ENCODE measurements around the gene MYL9. TPM values are rescaled to one million over a fixed set of nuclear protein-coding genes. Genes with fewer than 3 reads are reported as not detected.

The MYL9 gene
- total RNA-seq, 1 experiment from 2014 or later: 13.3 TPM

DNA sequence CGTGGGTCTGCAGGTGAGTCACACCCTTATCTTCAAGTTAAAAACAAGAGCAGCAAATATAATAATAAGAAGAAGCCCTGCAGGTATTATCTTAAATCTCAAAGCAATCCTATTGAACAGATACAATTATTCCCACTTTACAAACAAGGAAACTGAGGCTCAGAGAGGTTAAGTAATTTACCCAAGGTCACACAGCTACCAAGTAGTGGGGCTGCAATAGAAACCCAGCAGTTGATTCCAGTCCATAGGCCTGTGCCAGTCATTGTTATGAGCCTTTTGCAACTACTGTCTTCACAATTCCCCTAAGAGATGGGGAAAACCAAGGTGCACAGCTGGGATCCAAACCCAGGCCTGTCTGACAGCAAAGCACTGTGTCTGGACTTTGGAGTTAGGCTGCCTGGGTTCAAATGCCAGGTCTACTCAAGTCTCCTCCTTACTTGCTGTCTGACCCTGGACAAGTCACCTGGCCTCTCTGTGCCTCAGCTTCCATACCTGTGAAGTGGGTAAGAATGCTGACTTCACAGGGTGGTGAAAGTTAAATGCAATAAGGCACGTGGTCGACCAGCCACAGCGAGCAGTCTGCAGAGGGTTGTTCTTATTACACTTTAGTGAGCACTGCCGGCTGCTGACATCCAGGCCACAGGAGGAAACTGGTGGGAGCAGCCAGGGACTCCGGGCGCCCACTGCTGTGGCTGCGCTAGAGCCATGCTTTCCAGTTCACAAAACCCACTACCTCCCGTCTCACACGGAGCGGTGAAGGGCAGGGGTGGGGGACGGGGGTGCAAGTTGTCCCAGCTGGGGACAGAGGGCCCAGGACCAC lies 6.1 kb downstream of the MYL9 start:
- no peaks in the 10 kb centered on the region for H3K79me2 ChIP-seq (ENCODE audit: low read depth)
- H3K4me2 ChIP-seq: no peak overlapping the region
- no peaks in the 10 kb centered on the region for H3K4me1 ChIP-seq (replicated peaks; ENCODE audit: insufficient read depth)
- ChIA-PET CTCF (no interaction called here), POLR2A (ENCODE audit: unreplicated experiment) (no interaction called here)
- H4K20me1 ChIP-seq (ENCODE audit: insufficient read depth): no peaks in the 10 kb centered on the region
- DNase-seq: no peak
- no peaks in the 10 kb centered on the region for H3K36me3 ChIP-seq (ENCODE audit: low read depth)
- no peak overlapping the region for H2AFZ ChIP-seq
- TF ChIP-seq EZH2 (IDR thresholded peaks at IDR 0.05; ENCODE audit: low read depth): no peak
- TF ChIP-seq, protein P1, sequence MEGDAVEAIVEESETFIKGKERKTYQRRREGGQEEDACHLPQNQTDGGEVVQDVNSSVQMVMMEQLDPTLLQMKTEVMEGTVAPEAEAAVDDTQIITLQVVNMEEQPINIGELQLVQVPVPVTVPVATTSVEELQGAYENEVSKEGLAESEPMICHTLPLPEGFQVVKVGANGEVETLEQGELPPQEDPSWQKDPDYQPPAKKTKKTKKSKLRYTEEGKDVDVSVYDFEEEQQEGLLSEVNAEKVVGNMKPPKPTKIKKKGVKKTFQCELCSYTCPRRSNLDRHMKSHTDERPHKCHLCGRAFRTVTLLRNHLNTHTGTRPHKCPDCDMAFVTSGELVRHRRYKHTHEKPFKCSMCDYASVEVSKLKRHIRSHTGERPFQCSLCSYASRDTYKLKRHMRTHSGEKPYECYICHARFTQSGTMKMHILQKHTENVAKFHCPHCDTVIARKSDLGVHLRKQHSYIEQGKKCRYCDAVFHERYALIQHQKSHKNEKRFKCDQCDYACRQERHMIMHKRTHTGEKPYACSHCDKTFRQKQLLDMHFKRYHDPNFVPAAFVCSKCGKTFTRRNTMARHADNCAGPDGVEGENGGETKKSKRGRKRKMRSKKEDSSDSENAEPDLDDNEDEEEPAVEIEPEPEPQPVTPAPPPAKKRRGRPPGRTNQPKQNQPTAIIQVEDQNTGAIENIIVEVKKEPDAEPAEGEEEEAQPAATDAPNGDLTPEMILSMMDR (conservative IDR thresholded peaks at IDR 0.05): no peak
- H3K27ac ChIP-seq: no peak overlapping the region
- no peaks in the 10 kb centered on the region for H3K27me3 ChIP-seq (ENCODE audit: insufficient read depth, low read depth)
- no TSS peak for BruUV-seq (replicated peaks)
- no peaks in the 10 kb centered on the region for H3F3A ChIP-seq (ENCODE audit: insufficient read depth, low read depth)
- no peaks in the 10 kb centered on the region for H3K9me2 ChIP-seq (ENCODE audit: insufficient read depth)
- H3K9me3 ChIP-seq (ENCODE audit: insufficient read depth, low read depth): no peaks in the 10 kb centered on the region
- H3K4me3 ChIP-seq: no peak overlapping the region
- intact Hi-C loops (cut with micrococcal nuclease; ENCODE audit: unreplicated experiment): no loop called here

- H3K79me2 ChIP-seq (ENCODE audit: low read depth): no peaks in the 10 kb centered on the region
- H3K9me3 ChIP-seq (ENCODE audit: insufficient read depth, low read depth): no peaks in the 10 kb centered on the region
- no peaks in the 10 kb centered on the region for H3F3A ChIP-seq (ENCODE audit: insufficient read depth, low read depth)
- H3K4me3 ChIP-seq: no peak overlapping the region
- H3K27me3 ChIP-seq (ENCODE audit: insufficient read depth, low read depth): no peaks in the 10 kb centered on the region
- H2AFZ ChIP-seq: no peak overlapping the region
- no peak overlapping the region for H3K27ac ChIP-seq
- no peaks in the 10 kb centered on the region for H3K4me1 ChIP-seq (replicated peaks; ENCODE audit: insufficient read depth)
- H3K9me2 ChIP-seq (ENCODE audit: insufficient read depth): no peaks in the 10 kb centered on the region
- ChIA-PET CTCF (no interaction called here), POLR2A (ENCODE audit: unreplicated experiment) (no interaction called here)
- no TSS peak for BruUV-seq (replicated peaks)
- TF ChIP-seq EZH2 (IDR thresholded peaks at IDR 0.05; ENCODE audit: low read depth): no peak
- TF ChIP-seq, protein P1 (conservative IDR thresholded peaks at IDR 0.05): no peak
- no peaks in the 10 kb centered on the region for H4K20me1 ChIP-seq (ENCODE audit: insufficient read depth)
- H3K36me3 ChIP-seq (ENCODE audit: low read depth): no peaks in the 10 kb centered on the region
- H3K4me2 ChIP-seq: no peak overlapping the region
- no peak for DNase-seq
- intact Hi-C loops (cut with micrococcal nuclease; ENCODE audit: unreplicated experiment): no loop called here
Measured at GRCh38 chr20:36548006-36548315, 6.6 kb downstream of the MYL9 start.

- no peaks in the 10 kb centered on the region for H3F3A ChIP-seq (ENCODE audit: insufficient read depth, low read depth)
- no peak overlapping the region for H3K4me2 ChIP-seq
- H3K27me3 ChIP-seq (ENCODE audit: insufficient read depth, low read depth): no peaks in the 10 kb centered on the region
- TF ChIP-seq, protein P1 (conservative IDR thresholded peaks at IDR 0.05): no peak
- H3K4me1 ChIP-seq (replicated peaks; ENCODE audit: insufficient read depth): no peaks in the 10 kb centered on the region
- CTCF ChIA-PET: no interaction called here
- no peak overlapping the region for H3K4me3 ChIP-seq
- H4K20me1 ChIP-seq (ENCODE audit: insufficient read depth): no peaks in the 10 kb centered on the region
- intact Hi-C loops (cut with micrococcal nuclease; ENCODE audit: unreplicated experiment): no loop called here
- no peak overlapping the region for H3K27ac ChIP-seq
- no peaks in the 10 kb centered on the region for H3K9me2 ChIP-seq (ENCODE audit: insufficient read depth)
- no peaks in the 10 kb centered on the region for H3K79me2 ChIP-seq (ENCODE audit: low read depth)
- H2AFZ ChIP-seq: no peak overlapping the region
- BruUV-seq (replicated peaks): no TSS peak
- H3K36me3 ChIP-seq (ENCODE audit: low read depth): no peaks in the 10 kb centered on the region
- POLR2A ChIA-PET (ENCODE audit: unreplicated experiment): no interaction called here
- H3K9me3 ChIP-seq (ENCODE audit: insufficient read depth, low read depth): no peaks in the 10 kb centered on the region
- no peak for DNase-seq
Measured at GRCh38 chr20:36548704-36549627, 7.6 kb downstream of the MYL9 start.
